Measurements from ENCODE around the gene RASSF1.

DNA sequence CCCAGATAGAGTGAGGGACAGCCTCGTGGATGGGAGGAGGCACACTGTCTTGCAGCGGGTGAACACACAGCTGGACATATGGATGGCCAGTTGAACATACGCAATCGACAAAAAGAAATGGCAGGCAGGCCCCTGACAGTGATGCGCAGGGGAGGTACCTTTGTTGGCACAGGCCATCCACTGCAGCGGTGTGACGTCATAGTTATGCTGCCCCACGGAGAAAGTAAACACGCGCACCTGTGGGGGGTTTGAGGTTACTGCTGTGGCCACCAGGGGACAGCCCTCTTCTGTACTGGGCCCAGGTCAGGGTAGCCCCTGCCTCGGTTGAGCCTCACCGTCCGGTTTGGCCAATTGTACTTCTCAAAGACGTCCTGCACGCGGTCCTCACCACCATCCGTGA is 38.1 kb upstream of the RASSF1 start:
- TF ChIP-seq, protein P1, sequence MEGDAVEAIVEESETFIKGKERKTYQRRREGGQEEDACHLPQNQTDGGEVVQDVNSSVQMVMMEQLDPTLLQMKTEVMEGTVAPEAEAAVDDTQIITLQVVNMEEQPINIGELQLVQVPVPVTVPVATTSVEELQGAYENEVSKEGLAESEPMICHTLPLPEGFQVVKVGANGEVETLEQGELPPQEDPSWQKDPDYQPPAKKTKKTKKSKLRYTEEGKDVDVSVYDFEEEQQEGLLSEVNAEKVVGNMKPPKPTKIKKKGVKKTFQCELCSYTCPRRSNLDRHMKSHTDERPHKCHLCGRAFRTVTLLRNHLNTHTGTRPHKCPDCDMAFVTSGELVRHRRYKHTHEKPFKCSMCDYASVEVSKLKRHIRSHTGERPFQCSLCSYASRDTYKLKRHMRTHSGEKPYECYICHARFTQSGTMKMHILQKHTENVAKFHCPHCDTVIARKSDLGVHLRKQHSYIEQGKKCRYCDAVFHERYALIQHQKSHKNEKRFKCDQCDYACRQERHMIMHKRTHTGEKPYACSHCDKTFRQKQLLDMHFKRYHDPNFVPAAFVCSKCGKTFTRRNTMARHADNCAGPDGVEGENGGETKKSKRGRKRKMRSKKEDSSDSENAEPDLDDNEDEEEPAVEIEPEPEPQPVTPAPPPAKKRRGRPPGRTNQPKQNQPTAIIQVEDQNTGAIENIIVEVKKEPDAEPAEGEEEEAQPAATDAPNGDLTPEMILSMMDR (IDR thresholded peaks at IDR 0.05; ENCODE audit: insufficient read depth, low read depth, low read length), result no peak
- no peak for TF ChIP-seq EZH2 (IDR thresholded peaks at IDR 0.05; ENCODE audit: insufficient read depth, low read length)

All from astrocyte (in vitro differentiated cells and primary cell).